Trophoblast cell (in vitro differentiated cells and primary cell): ENCODE measurements around the gene SLC36A1.
"Not testable (repeated sequence)": the region's sequence is repeated elsewhere in the genome, so short reads cannot be mapped to it uniquely, and the experiment has no call there.

ENCODE experiments used
- DNase-seq, 2 donors: peaks; one replicate each; pipeline ENCODE4 v3.0.0-alpha.2; 2016
- H2AFZ ChIP-seq: 2 replicates; pipeline ENCODE4 v1.6.1; 2013; ENCODE audit warnings: low read length, moderate library complexity, mild to moderate bottlenecking; ENCODE audit not compliant: insufficient read depth, poor library complexity
- H2AK5ac ChIP-seq: 2 replicates; pipeline ENCODE4 v1.6.1; 2013; ENCODE audit warnings: mild to moderate bottlenecking, low read length
- H2BK120ac ChIP-seq: 2 replicates; pipeline ENCODE4 v1.6.1; 2013; ENCODE audit warnings: low read length, mild to moderate bottlenecking, moderate library complexity; ENCODE audit not compliant: insufficient read depth, poor library complexity
- H2BK12ac ChIP-seq: 2 replicates; pipeline ENCODE4 v1.6.1; 2013; ENCODE audit warnings: mild to moderate bottlenecking, low read length, moderate library complexity
- H2BK5ac ChIP-seq: 2 replicates; pipeline ENCODE4 v1.6.1; 2013; ENCODE audit warnings: low read length, low read depth, moderate library complexity, mild to moderate bottlenecking; ENCODE audit not compliant: poor library complexity
- H3K14ac ChIP-seq: 2 replicates; pipeline ENCODE4 v1.6.1; 2013; ENCODE audit warnings: mild to moderate bottlenecking, low read length
- H3K18ac ChIP-seq: 2 replicates; pipeline ENCODE4 v1.6.1; 2013; ENCODE audit warnings: mild to moderate bottlenecking, low read length
- H3K23ac ChIP-seq: 2 replicates; pipeline ENCODE4 v1.6.1; 2013; ENCODE audit warnings: low read length
- H3K27ac ChIP-seq: 2 replicates; pipeline ENCODE4 v1.5.1; 2013; ENCODE audit warnings: low read depth, mild to moderate bottlenecking, inconsistent platforms, low read length, moderate library complexity
- H3K27me3 ChIP-seq: 2 replicates; pipeline ENCODE4 v1.6.1; 2013; ENCODE audit warnings: inconsistent platforms, mild to moderate bottlenecking, low read length, moderate library complexity; ENCODE audit not compliant: insufficient read depth
- H3K36me3 ChIP-seq, 2 experiments: 1 replicate in 1 of 2; 2 replicates in 1 of 2; pipeline ENCODE4 v1.6.1; 2013; ENCODE audit warnings: low read length in 2 of 2, mild to moderate bottlenecking in 2 of 2, moderate library complexity in 1 of 2; ENCODE audit not compliant: insufficient read depth in 2 of 2, control insufficient read depth in 1 of 2
- H3K4ac ChIP-seq: 2 replicates; pipeline ENCODE4 v1.6.1; 2013; ENCODE audit warnings: low read depth, mild to moderate bottlenecking, low read length, moderate library complexity
- H3K4me1 ChIP-seq, 2 experiments: 1 replicate in 1 of 2; 2 replicates in 1 of 2; pipeline ENCODE4 v1.6.1; 2013; ENCODE audit warnings: low read length in 2 of 2, mild to moderate bottlenecking in 2 of 2, moderate library complexity in 1 of 2; ENCODE audit not compliant: insufficient read depth in 2 of 2, control insufficient read depth in 1 of 2
- H3K4me2 ChIP-seq: 2 replicates; pipeline ENCODE4 v1.6.1; 2013; ENCODE audit warnings: inconsistent platforms, mild to moderate bottlenecking, low read length, moderate library complexity
- H3K4me3 ChIP-seq: 2 replicates; pipeline ENCODE4 v1.5.1; 2013; ENCODE audit warnings: mild to moderate bottlenecking, low read depth, low read length, inconsistent platforms
- H3K79me1 ChIP-seq: one replicate; pipeline ENCODE4 v1.6.1; 2013; ENCODE audit warnings: low read length
- H3K79me2 ChIP-seq: 2 replicates; pipeline ENCODE4 v1.6.1; 2013; ENCODE audit warnings: low read length, mild to moderate bottlenecking; ENCODE audit not compliant: control insufficient read depth, insufficient read depth, poor library complexity
- H3K9ac ChIP-seq: 2 replicates; pipeline ENCODE4 v1.6.1; 2013; ENCODE audit warnings: mild to moderate bottlenecking, low read length
- H3K9me3 ChIP-seq: 2 replicates; pipeline ENCODE4 v1.6.1; 2013; ENCODE audit warnings: low read depth, mild to moderate bottlenecking, control low read depth, inconsistent platforms, low read length; ENCODE audit not compliant: insufficient read depth
- H4K12ac ChIP-seq: 2 replicates; pipeline ENCODE4 v1.6.1; 2013; ENCODE audit warnings: low read depth, mild to moderate bottlenecking, low read length, moderate library complexity
- H4K8ac ChIP-seq: 2 replicates; pipeline ENCODE4 v1.6.1; 2013; ENCODE audit warnings: low read depth, mild to moderate bottlenecking, low read length, moderate library complexity
- H4K91ac ChIP-seq: one replicate; pipeline ENCODE4 v1.6.1; 2013; ENCODE audit warnings: low read depth, mild to moderate bottlenecking, low read length, moderate library complexity
- WGBS: extraction: QIAGEN DNeasy Blood & Tissue Kit; methylation state at CpG from one replicate; pipeline ENCODE4 v1.1.7; 2013; ENCODE audit warnings: missing lambda C conversion rate; ENCODE audit not compliant: insufficient read length, insufficient coverage; ENCODE audit errors: extremely low coverage; 5-methylcytosine and 5-hydroxymethylcytosine counted together

SLC36A1 gene

GRCh38 chr5:151508308-151508707 is 60.9 kb downstream of the SLC36A1 start:
- H3K4me1 ChIP-seq, H2BK5ac ChIP-seq, H3K79me2 ChIP-seq, H2BK12ac ChIP-seq, H2BK120ac ChIP-seq, H2AK5ac ChIP-seq, H3K14ac ChIP-seq, H3K36me3 ChIP-seq, H3K9ac ChIP-seq, H4K91ac ChIP-seq, H3K4ac ChIP-seq, H3K4me2 ChIP-seq, H3K9me3 ChIP-seq, H4K8ac ChIP-seq, H3K18ac ChIP-seq, H3K23ac ChIP-seq, H3K27ac ChIP-seq, H3K27me3 ChIP-seq, H2AFZ ChIP-seq, H3K79me1 ChIP-seq, H3K4me3 ChIP-seq, H4K12ac ChIP-seq: not testable (repeated sequence)
- DNase-seq = peak; percentile 92 to 93
- no CpG with 5 or more reads among the region's 10 CpGs for WGBS

- H3K14ac ChIP-seq = no peak overlapping the region
- H3K79me1 ChIP-seq = no peaks in the 10 kb centered on the region
- H4K91ac ChIP-seq = no peak overlapping the region
- H3K4me2 ChIP-seq = no peak overlapping the region
- DNase-seq = no peak
- no peak overlapping the region for H3K4ac ChIP-seq
- H2AFZ ChIP-seq = no peak overlapping the region
- WGBS = no CpG with 5 or more reads among the region's 5 CpGs
- H3K23ac ChIP-seq = no peak overlapping the region
- H2AK5ac ChIP-seq = no peak overlapping the region
- no peak overlapping the region for H3K9ac ChIP-seq
- no peak overlapping the region for H3K27ac ChIP-seq
- H3K36me3 ChIP-seq = no peaks in the 10 kb centered on the region
- H2BK5ac ChIP-seq = no peak overlapping the region
- H2BK12ac ChIP-seq = no peak overlapping the region
- no peaks in the 10 kb centered on the region for H3K79me2 ChIP-seq
- no peak overlapping the region for H4K12ac ChIP-seq
- no peaks in the 10 kb centered on the region for H3K4me1 ChIP-seq
- H2BK120ac ChIP-seq = no peak overlapping the region
- H4K8ac ChIP-seq = no peak overlapping the region
- H3K4me3 ChIP-seq = no peak overlapping the region
- H3K18ac ChIP-seq = no peak overlapping the region
- H3K27me3 ChIP-seq = no peaks in the 10 kb centered on the region
- no peaks in the 10 kb centered on the region for H3K9me3 ChIP-seq
Observed at GRCh38 chr5:151509231-151509630, 61.8 kb downstream of the SLC36A1 start.

- no peak overlapping the region for H4K12ac ChIP-seq
- no peaks in the 10 kb centered on the region for H3K36me3 ChIP-seq
- no peak overlapping the region for H4K91ac ChIP-seq
- H2AK5ac ChIP-seq = no peak overlapping the region
- H3K4me1 ChIP-seq = no peaks in the 10 kb centered on the region
- no peak overlapping the region for H4K8ac ChIP-seq
- H3K9me3 ChIP-seq = no peaks in the 10 kb centered on the region
- no peak overlapping the region for H3K4me3 ChIP-seq
- no peak overlapping the region for H2BK120ac ChIP-seq
- no peak overlapping the region for H3K27ac ChIP-seq
- no peaks in the 10 kb centered on the region for H3K79me2 ChIP-seq
- H2AFZ ChIP-seq = no peak overlapping the region
- no peak overlapping the region for H3K4me2 ChIP-seq
- H3K79me1 ChIP-seq = no peaks in the 10 kb centered on the region
- DNase-seq = no peak
- H3K27me3 ChIP-seq = no peaks in the 10 kb centered on the region
- no peak overlapping the region for H3K4ac ChIP-seq
- no peak overlapping the region for H3K23ac ChIP-seq
- no peak overlapping the region for H3K9ac ChIP-seq
- no CpG with 5 or more reads among the region's 3 CpGs for WGBS
- no peak overlapping the region for H2BK5ac ChIP-seq
- no peak overlapping the region for H3K18ac ChIP-seq
- H3K14ac ChIP-seq = no peak overlapping the region
- no peak overlapping the region for H2BK12ac ChIP-seq
Observed at GRCh38 chr5:151509836-151510235, 62.4 kb downstream of the SLC36A1 start.

- Histone ChIP-seq H3K27ac (no peak overlapping the region), H3K36me3 (no peaks in the 10 kb centered on the region), H4K91ac (no peak overlapping the region), H3K4me2 (no peak overlapping the region), H3K79me2 (no peaks in the 10 kb centered on the region), H3K9ac (peak overlapping the region; percentile 18), H3K4me1 (no peaks in the 10 kb centered on the region), H2AK5ac (no peak overlapping the region), H3K18ac (no peak overlapping the region), H3K14ac (no peak overlapping the region), H3K9me3 (no peaks in the 10 kb centered on the region), H2BK120ac (no peak overlapping the region), H2BK12ac (no peak overlapping the region), H3K79me1 (no peaks in the 10 kb centered on the region), H3K4me3 (no peak overlapping the region), H2AFZ (no peak overlapping the region), H2BK5ac (no peak overlapping the region), H4K8ac (no peak overlapping the region), H3K27me3 (no peaks in the 10 kb centered on the region), H3K4ac (no peak overlapping the region), H4K12ac (no peak overlapping the region), H3K23ac (no peak overlapping the region)
- DNase-seq = no peak
- no CpG with 5 or more reads among the region's 8 CpGs for WGBS
Observed at GRCh38 chr5:151517122-151517920, 69.9 kb downstream of the SLC36A1 start.
